ENCODE data around the gene CERK.

Gene CERK

GRCh38 chr22:46656856-46657654 is 81.0 kb downstream of the CERK start:
- no peak for TF ChIP-seq CTCF (conservative IDR thresholded peaks at IDR 0.05)
- no peak overlapping the region for H3K27ac ChIP-seq

- H3K27ac ChIP-seq, result no peak overlapping the region
- no peak for TF ChIP-seq CTCF (conservative IDR thresholded peaks at IDR 0.05)
Observed at GRCh38 chr22:46655861-46656608, 82.0 kb downstream of the CERK start.

- H3K27ac ChIP-seq, result no peak overlapping the region
- TF ChIP-seq CTCF (conservative IDR thresholded peaks at IDR 0.05), result no peak
Observed at GRCh38 chr22:46654927-46655595, 83.0 kb downstream of the CERK start.

GRCh38 chr22:46654426-46654825 is 83.6 kb downstream of the CERK start:
- TF ChIP-seq CTCF (conservative IDR thresholded peaks at IDR 0.05), result no peak
- H3K27ac ChIP-seq, result no peak overlapping the region

GRCh38 chr22:46653596-46653995 is 84.5 kb downstream of the CERK start:
- no peak overlapping the region for H3K27ac ChIP-seq
- TF ChIP-seq CTCF (conservative IDR thresholded peaks at IDR 0.05), result no peak

- H3K27ac ChIP-seq, result no peak overlapping the region
- TF ChIP-seq CTCF (conservative IDR thresholded peaks at IDR 0.05), result no peak
Observed at GRCh38 chr22:46652847-46653331, 85.2 kb downstream of the CERK start.
